Measurements from ENCODE around the gene CTNNA2.

The CTNNA2 gene

GRCh38 chr2:79713131-79713785 lies 200.4 kb downstream of the CTNNA2 start:
- DNase-seq (ENCODE audit: extremely low spot score) = no peak
- ChIA-PET CTCF (no interaction called here), POLR2A (no interaction called here)
- no peak for TF ChIP-seq CTCF (IDR thresholded peaks at IDR 0.05; ENCODE audit: control extremely low read depth, extremely low read depth, low read depth, missing control alignments)

- ChIA-PET CTCF (no interaction called here), POLR2A (no interaction called here)
- TF ChIP-seq CTCF (IDR thresholded peaks at IDR 0.05; ENCODE audit: control extremely low read depth, extremely low read depth, low read depth, missing control alignments) = no peak
- DNase-seq (ENCODE audit: extremely low spot score) = no peak
Measured at GRCh38 chr2:79714283-79714682, 201.4 kb downstream of the CTNNA2 start.

- DNase-seq (ENCODE audit: extremely low spot score) = no peak
- ChIA-PET POLR2A (no interaction called here), CTCF (interaction anchor here (1.0 kb wide), 1 partner anchor 8 kb away, joined by 3 read pairs; no protein-coding TSS in a partner anchor)
- TF ChIP-seq CTCF (IDR thresholded peaks at IDR 0.05; ENCODE audit: control extremely low read depth, extremely low read depth, low read depth, missing control alignments) = no peak
Measured at GRCh38 chr2:79715338-79715737, 202.5 kb downstream of the CTNNA2 start.

- TF ChIP-seq CTCF (IDR thresholded peaks at IDR 0.05; ENCODE audit: control extremely low read depth, extremely low read depth, low read depth, missing control alignments) = no peak
- POLR2A ChIA-PET = no interaction called here
- DNase-seq (ENCODE audit: extremely low spot score) = no peak
- CTCF ChIA-PET = no interaction called here
Measured at GRCh38 chr2:79716266-79716665, 203.4 kb downstream of the CTNNA2 start.

GRCh38 chr2:79717364-79718007 lies 204.6 kb downstream of the CTNNA2 start:
- ChIA-PET POLR2A (no interaction called here), CTCF (no interaction called here)

GRCh38 chr2:79721061-79721460 lies 208.2 kb downstream of the CTNNA2 start:
- no peak for DNase-seq (ENCODE audit: extremely low spot score)
- CTCF ChIA-PET = no interaction called here

More at GRCh38 chr2:79717364-79718007, 204.6 kb downstream of the CTNNA2 start:
- DNase-seq (ENCODE audit: extremely low spot score) = no peak
- TF ChIP-seq CTCF (IDR thresholded peaks at IDR 0.05; ENCODE audit: control extremely low read depth, extremely low read depth, low read depth, missing control alignments) = no peak

More at GRCh38 chr2:79721061-79721460, 208.2 kb downstream of the CTNNA2 start:
- no peak for TF ChIP-seq CTCF (IDR thresholded peaks at IDR 0.05; ENCODE audit: control extremely low read depth, extremely low read depth, low read depth, missing control alignments)
- POLR2A ChIA-PET = no interaction called here
